ENCODE measurements around the gene C1QTNF6.
"Not testable (repeated sequence)": the region's sequence is repeated elsewhere in the genome, so short reads cannot be mapped to it uniquely, and the experiment has no call there.

Gene C1QTNF6

GRCh38 chr22:37172266-37173245 lies 15.5 kb downstream of the C1QTNF6 start:
- DNase-seq = no peak

GRCh38 chr22:37171662-37172061 lies 16.4 kb downstream of the C1QTNF6 start:
- DNase-seq = no peak

- not testable (repeated sequence) for DNase-seq
Measured at GRCh38 chr22:37170689-37171405, 17.2 kb downstream of the C1QTNF6 start.

GRCh38 chr22:37169947-37170688 lies 17.9 kb downstream of the C1QTNF6 start:
- no peak for DNase-seq

GRCh38 chr22:37169406-37169805 lies 18.6 kb downstream of the C1QTNF6 start:
- DNase-seq = no peak

GRCh38 chr22:37167981-37168647 lies 19.9 kb downstream of the C1QTNF6 start:
- DNase-seq = no peak

- no peak for DNase-seq
Measured at GRCh38 chr22:37167176-37167980, 20.7 kb downstream of the C1QTNF6 start.

GRCh38 chr22:37166675-37167066 lies 21.4 kb downstream of the C1QTNF6 start:
- no peak for DNase-seq

GRCh38 chr22:37165940-37166674 lies 21.9 kb downstream of the C1QTNF6 start:
- no peak for DNase-seq

GRCh38 chr22:37165066-37165465 lies 23.0 kb downstream of the C1QTNF6 start:
- no peak for DNase-seq

GRCh38 chr22:37164505-37164887 lies 23.6 kb downstream of the C1QTNF6 start:
- DNase-seq = no peak

GRCh38 chr22:37163575-37164504 lies 24.2 kb downstream of the C1QTNF6 start:
- no peak for DNase-seq

GRCh38 chr22:37163096-37163489 lies 25.0 kb downstream of the C1QTNF6 start:
- DNase-seq = no peak

GRCh38 chr22:37162221-37163095 lies 25.6 kb downstream of the C1QTNF6 start:
- no peak for DNase-seq

GRCh38 chr22:37161443-37161842 lies 26.6 kb downstream of the C1QTNF6 start:
- no peak for DNase-seq

- DNase-seq = no peak
Measured at GRCh38 chr22:37160027-37160426, 28.0 kb downstream of the C1QTNF6 start.

GRCh38 chr22:37158963-37159290 lies 29.1 kb downstream of the C1QTNF6 start:
- no peak for DNase-seq

- no peak for DNase-seq
Measured at GRCh38 chr22:37157516-37158285, 30.3 kb downstream of the C1QTNF6 start.

Data from NCI-H526 treated with DMSO at 0.1 percent for 48 hours (cell line).